GM21423 (cell line): ENCODE results near the gene ZMAT1.
"Not testable (repeated sequence)": the region's sequence is repeated elsewhere in the genome, so short reads cannot be mapped to it uniquely, and the experiment has no call there.

ENCODE experiments used
- ATAC-seq: cut with Tn5 transposase; IDR thresholded peaks from one replicate; pipeline ENCODE4 v1.9.1; 2021; ENCODE audit warnings: mild to moderate bottlenecking, moderate library complexity; ENCODE audit not compliant: unreplicated experiment

The ZMAT1 gene

DNA sequence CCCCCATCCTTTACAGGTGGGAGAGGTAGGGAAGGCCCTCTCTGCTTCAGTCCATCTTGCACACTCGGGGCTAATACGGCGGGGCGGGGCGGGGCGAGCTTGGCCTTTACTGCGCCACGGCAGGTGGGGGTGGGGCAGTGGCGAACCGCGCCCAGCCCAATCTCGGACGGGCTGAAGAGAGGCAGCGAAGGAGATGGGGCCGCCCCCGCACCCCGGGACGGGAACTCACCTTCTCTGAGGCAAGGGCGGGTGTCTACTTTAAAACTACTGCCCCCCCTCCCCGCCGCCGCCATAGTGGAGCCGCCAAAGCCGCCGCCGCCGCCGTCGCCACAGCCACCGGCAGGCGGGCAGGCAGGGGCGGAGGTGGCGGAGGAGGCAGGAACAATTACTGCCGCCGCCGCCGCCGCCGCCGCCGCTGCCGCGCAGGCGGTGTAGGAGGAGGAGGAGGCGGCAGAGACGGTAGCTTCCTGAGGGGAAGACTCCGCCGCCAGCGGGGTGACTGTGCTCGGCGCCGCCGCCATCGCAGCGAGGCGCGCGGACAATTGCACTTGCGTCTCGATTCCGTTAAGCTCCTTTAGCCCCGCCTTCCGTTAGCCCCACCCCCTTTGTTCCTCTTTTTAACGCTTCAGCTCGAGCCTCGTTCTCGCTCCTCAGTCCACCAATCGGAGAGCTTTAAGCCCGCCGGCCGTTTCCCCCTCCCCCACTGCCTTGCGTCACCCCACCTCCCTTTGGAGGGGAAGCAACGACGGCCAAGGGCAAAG lies at the start of gene ZMAT1:
ZMAT1 (minus strand) TSS at position 540 of the 761 bp plus-strand sequence; CDS start at position 521, 19 bp downstream.
- peak; percentile 89 for ATAC-seq

DNA sequence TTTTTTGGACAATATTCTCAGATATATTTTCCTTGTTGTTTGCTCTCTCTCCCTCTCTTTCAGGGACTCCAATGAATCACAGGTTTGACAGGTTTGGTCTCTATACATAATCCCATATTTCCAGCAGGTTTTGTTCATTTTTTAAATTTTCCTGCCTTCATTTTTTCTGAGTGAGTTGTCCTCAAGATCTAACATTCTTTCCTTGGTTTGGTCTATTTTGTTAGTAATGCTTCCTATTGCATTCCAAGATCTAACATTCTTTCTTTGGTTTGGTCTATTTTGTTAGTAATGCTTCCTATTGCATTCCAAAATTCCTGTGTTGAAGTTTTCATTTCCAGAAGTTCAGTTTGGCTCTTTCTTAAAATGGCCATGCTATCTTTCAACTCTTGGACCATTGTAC lies 45.3 kb upstream of the ZMAT1 start:
- no peak for ATAC-seq

DNA sequence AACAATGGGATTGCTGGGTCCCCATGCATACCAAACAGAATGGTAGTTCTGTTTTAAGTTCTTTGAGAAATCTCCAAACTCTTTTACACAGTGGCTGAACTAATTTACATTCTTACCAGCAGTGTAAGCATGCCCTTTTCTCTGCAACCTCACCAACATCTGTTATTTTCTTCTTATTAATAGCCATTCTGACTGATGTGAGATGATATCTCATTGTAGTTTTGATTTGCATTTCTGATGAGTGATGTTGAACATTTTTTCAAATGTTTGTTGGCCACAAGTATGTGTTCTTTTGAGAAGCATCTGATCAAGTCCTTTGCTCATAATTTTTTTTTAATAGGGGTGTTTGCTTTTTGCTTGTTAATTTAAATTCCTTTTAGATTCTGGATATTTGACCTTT lies 41.2 kb upstream of the ZMAT1 start:
- no peak for ATAC-seq

DNA sequence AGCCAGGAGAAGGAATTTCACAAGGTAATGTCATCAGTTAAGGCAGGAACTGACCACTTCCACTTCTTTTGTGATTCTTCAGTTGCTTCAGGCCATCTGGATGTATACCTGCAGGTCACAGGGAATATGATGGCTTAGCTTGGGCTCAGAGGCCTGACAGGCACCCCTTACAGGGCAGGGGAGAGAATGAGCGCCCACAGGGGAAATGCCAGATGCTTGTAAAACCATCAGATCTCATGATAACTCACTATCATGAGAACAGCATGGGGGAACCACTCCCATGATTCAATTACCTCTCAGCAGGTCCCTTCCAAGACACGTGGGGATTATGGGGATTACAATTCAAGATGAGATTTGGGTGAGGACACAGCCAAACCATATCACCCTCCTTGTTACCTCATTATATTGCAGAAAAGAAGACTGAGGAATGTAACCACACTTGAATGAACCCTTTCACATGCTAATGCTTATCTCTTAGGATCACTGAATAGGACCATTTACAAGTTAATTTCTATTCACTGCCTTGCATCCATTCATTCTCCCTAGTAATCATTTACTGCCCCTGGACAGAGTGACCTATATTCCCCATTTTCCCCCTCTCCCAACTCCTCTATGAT lies 33.2 kb upstream of the ZMAT1 start:
- not testable (repeated sequence) for ATAC-seq

DNA sequence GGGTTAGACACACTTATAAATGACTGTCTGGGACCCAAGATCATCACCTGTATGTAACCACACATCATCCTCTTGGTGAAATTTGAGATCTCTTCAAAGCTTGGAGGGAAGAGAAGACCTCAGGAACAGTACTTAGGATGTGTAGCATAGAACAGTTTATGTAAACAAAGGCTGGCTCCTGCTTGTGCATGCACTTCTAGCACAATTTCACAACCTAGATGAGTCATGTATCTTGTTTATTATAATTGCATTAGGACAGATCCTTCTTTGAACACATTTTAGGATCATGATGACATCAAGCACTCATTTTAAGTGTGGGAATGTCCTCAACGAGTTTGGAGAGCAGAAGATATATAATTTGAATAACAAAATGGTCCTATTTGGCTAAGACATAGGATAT lies 26.3 kb upstream of the ZMAT1 start:
- ATAC-seq = no peak

DNA sequence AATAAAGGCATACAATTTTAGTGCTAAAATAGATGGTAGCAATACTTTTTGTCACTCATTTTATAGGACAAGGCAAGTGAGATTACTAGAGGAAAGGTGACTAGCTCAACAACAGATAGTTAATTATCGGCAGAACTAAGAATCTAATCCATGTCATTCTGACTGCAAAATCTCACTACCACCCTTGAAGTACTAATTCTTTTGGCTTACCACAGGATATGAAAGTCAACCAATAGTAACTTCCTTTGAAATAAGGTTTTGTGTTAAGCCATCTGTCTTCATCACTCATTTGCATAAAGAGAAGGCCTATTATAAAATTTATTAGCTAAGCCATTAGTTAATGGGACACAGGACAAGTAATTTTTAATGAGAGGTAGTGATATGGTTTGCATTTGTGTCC lies 25.3 kb upstream of the ZMAT1 start:
- no peak for ATAC-seq

DNA sequence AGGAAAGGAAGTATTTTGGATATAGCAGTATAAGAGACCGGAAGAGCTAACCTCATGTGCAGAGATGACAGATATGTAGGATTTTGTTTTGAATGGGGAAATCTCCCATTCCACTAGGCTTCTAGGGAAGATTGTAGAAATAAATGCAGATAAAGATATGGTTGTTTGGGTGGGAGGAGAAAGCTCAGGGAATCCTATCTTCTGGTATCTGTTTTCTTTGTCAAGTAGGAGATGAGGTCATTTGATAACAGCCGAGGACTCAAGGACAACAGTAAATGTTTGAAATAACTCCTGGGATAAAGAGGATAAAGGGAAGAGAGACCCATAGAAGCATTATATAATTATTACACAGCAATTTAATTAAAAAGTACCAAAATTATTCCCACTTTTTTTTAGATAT lies 24.7 kb upstream of the ZMAT1 start:
- ATAC-seq = no peak

DNA sequence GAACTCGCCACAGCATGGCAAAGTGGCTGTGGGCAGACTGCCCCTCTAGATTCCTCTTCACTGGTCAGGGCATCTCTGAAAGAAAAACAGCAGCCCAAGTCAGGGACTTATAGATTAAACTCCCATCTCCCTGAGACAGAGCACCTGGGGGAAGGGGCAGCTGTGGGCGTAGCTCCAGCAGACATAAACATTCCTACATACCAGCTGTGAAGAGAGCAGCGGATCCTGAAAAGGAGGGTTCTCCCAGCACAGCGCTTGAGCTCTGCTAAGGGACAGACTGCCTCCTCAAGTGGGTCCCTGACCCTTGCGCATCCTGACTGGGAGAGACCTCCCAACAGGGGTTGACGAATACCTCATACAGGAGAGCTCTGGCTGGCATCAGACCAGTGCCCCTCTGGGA lies 18.8 kb upstream of the ZMAT1 start:
- no peak for ATAC-seq

DNA sequence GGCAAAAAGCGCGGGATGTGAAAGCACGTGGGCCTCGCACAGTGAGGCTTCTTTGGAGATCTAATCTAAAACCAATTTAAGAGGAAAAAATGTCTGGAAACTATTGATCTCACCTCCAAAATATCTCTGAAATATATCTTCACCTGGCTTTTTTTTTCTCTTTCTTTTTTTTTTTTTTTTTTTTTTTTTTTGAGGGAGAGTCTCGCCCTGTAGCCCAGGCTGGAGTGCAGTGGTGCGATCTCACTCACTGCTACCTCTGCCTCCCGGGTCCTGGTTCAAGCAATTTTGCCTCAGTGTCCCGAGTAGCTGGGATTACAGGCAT lies 383 bp upstream of the ZMAT1 start:
- no peak for ATAC-seq

DNA sequence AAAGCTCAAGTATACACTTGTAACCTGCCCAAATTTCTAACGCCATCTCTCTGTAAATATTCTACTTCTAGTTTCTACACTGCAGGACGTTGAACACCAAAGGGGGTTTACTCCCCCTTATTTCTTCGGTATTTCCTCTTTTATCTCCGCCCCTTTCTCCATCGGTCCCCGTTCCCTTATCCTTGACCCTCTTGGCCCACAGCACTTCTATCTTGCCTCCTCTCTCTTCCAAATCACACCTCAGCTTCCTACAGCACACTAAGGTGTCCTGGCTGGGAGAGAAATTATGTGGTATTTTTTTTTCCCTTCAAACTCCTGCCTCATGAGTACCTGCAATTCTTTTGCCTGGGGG lies 715 bp downstream of the ZMAT1 start:
- no peak for ATAC-seq

DNA sequence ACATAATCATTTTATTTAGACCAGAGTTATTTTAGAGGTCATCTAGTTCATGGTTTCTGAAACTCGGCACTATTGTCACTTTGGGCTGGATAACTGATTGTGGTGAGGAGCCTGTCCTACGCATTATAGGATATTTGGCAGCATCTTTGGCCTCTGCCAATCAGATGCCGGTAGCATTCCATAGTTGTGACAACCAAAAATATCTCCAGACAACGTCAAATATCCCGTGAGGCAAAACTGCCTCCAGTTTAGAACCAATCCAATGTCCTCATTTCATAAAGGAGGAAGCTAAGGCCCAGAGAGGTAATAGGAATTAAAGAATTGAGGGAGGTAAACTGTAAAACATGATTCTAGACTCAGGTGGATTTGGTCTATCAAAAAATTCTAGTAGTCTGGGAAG lies 6.1 kb downstream of the ZMAT1 start:
- ATAC-seq = no peak

DNA sequence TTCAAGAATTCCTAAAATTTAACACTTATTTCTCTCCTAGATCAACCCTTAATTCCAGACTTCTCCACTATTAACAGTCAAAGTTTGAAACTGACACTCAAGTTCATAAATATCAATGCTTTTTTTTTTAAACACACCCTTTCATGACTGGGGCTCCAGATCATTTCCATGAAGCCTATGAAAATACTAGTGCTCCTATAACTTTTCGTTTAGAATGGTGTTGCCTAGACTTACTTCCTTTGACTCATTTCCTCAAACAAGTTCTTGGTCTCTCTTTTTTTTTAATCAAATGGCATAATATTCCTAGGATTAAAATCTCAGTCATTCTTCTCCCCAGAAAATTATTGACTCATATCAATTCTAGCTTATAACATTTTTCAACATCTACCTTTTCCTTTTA lies 13.1 kb downstream of the ZMAT1 start:
- no peak for ATAC-seq

DNA sequence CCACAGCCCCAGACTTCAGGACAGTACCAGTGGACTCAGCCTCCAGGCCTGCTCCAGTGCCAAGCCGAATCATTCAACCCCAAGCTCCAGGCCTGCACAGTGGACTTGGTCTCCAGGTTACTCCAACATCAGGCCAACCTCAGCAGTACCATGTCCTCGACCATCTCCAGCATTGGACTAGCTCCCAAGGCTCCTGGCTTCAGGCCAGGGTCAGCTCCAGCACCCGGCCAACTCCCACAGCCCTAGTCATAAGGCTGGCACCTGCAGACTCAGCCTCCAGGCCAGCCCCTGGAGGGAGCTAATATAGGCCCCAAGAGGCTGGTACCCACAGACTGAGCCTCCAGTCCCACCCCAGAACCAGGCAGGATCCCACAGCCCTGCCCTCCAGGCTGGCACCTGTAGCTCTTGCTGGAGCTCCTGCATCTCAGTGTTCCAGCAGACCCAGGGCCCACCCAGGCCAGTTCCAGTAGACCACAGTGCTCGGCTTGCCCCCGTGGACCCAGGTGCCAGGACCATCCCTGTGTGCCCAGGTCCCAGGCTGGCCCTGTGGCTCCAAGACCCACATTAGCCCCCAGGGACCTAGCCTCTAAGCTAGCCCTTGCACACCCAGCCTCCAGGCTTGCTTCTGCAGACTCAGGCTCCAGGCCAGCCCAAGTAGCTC lies 25.6 kb downstream of the ZMAT1 start:
- no peak for ATAC-seq

DNA sequence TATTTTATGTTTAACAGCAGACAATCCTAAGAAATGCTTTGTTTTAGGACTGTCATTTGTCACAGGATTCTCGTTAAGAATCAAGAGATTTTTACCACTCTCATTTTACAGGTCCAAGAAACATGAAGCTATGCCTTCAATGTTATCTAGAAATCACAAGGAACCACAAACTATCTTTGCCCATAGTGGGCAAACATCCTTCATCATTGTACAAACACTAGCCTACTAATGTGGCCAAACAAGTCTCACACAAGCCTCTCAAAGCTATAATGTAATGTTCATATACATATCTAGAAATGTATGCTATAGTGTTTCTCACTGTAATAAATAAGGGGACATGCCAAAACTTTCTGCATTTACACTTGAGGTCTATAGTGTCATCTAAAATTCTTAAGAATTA lies 26.8 kb downstream of the ZMAT1 start:
- no peak for ATAC-seq
